IMR-90 (cell line): ENCODE results near the gene NDUFB3.

ENCODE experiments used
- CTCF ChIP-seq: conservative IDR thresholded peaks from 2 replicates; pipeline ENCODE4 v1.5.1; 2012; ENCODE audit warnings: mild to moderate bottlenecking, low read depth, low read length, improper control_type of control experiment
- POLR2A ChIP-seq: IDR thresholded peaks from 2 replicates; pipeline ENCODE4 v1.6.1; 2012; ENCODE audit warnings: mild to moderate bottlenecking, low read depth, low read length

- no peak for TF ChIP-seq POLR2A
- no peak for TF ChIP-seq CTCF
Measured at GRCh38 chr2:201064797-201065329, 6.9 kb upstream of the NDUFB3 start.
